H4 (cell line): ENCODE measurements around the gene TRAK2. TPM values are rescaled to one million over a fixed set of nuclear protein-coding genes. Genes with fewer than 3 reads are reported as not detected.
A peak's percentile ranks its signal among the peaks of the same experiment; 100 is the strongest.

Source experiments
- DNase-seq: peaks from one replicate; pipeline ENCODE4 v3.0.0-alpha.2; 2015; ENCODE audit warnings: low spot score
- total RNA-seq: library from RNA; depleted of rRNA; stranded (reverse); fragments of >200 nt; shearing (Covaris generic); gene quantifications from 2 replicates; pipeline ENCODE4 v1.2.3, GENCODE V29; 2014; rRNA removed

Gene TRAK2
- total RNA-seq, 1 experiment from 2014 or later, result 16.2 TPM

DNA sequence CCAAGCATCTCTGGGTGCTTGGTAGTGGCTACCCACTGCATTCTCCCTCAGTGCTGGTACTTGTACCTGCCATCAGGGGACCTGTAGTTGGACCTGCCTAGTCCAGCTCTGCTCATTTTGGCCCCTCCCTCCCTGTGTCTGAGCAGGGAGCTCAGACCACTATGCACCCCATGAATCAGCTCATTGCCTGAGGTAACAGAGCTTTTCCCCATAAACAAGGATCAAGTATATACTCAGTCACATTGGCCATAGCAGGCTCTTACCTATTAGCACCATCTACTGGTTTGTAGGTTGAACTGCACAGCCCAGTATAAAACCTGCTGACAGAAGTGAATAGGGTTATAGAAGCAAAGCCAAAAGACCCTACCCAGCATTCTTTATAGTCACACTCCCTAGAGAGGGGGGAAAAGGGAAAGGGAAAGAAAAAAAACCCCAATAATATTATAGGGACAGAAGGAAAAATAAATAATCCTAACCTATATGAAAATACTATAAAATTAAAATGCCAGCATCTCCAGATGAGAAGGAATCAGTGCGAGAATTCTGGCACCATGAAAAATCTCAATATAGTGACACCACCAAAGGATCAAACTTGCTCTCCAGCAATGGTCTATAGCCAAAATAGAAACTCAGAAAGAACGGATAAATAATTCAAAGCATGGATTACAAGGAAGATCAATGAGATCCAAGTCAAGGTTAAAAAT, 87.2 kb downstream of the TRAK2 start:
- DNase-seq, result peak; percentile 62

DNA sequence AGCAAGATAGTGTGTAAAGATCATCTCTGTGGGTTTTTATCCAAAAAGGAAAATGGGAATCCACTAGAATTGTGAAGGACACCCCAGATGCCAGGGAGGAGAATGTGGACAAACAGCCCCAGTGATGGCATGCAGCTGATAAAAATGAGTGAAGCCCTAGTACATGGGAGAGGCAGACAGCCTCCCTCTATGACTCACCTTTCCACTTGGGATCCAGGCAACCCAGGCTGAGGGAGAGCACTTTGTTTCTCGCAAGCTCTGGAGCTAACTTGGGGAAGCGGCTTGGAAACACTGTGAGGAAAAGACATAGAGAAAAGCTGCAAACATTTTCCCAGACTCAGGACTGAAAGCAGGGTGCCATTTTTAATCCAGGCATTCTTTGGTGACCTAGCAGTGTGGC, 88.9 kb downstream of the TRAK2 start:
- DNase-seq, result no peak

DNA sequence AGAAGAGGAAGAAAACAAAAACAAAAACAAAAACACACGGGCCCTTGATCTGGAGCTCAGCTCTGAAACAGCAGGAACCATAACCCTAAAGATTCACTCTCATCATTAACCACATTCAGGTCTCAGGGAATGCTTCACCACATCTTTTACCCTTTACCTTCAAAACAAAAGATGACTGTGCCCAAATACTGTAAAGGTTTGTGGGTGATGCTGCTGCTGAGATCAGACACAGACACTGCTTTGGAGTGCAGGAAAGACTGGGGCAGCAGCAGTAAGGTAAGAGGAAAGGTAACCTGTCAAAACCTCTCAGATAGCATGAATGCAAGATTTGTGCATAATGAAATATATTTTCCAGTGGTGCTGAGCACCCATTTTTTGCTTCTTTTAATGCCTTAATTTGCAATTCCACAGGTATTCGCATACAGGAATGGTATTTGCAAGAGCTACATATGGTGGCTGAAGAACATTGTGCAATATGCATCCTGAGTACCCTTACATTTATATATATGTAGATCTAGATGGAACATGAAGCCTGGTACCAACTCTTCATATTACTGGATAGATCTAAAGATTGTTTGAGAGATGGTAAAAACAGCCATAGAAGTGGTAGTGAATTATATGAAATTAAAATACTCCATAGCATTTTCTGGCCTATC, 90.1 kb downstream of the TRAK2 start:
- DNase-seq, result no peak

DNA sequence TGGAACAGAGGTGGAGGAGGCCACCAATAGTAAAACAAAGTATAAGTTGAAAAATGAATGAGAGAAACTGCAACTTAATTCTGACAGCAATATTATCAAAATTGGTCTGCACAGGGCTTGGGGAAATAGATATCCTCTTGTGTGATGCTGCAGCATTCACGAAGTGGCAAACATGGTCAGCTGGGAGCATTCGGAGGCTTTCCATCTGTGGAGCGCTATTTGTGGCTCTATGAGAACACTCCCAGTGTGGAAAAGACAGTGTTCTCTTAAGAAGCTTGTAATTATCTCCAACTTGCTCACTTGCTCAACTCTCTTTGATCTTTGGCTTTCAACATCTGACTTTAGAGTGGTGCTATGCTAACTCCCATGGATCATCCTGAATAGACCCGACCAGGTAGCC, 91.0 kb downstream of the TRAK2 start:
- DNase-seq, result no peak

GRCh38 chr2:201358684-201359083, 92.6 kb downstream of the TRAK2 start:
- DNase-seq, result peak; percentile 63

GRCh38 chr2:201357221-201357620, 94.0 kb downstream of the TRAK2 start, which contains the start of gene FLACC1:
Gene FLACC1, minus strand, starts transcription at chr2:201357345. Its CDS starts 5,941 bp downstream, at chr2:201351404.
- peak; percentile 74 for DNase-seq

DNA sequence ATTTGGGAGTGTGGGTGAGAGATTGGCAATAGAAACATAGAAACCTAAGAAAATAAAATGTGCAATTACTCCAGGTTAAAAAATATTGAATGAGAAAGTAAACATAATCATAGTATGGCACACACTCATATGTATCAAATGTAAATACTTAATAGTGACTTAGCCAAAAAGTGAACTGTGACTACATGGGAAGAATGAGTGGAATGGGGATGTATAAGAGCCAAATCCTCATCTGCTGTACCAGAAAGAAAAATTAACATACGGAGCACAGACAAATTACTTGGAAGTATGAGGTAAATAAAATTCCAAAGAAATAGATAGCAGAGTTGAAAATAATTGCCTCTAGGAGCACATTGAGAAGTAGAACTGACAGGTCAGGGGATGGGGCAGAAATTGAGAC, 98.1 kb downstream of the TRAK2 start:
- DNase-seq, result no peak

DNA sequence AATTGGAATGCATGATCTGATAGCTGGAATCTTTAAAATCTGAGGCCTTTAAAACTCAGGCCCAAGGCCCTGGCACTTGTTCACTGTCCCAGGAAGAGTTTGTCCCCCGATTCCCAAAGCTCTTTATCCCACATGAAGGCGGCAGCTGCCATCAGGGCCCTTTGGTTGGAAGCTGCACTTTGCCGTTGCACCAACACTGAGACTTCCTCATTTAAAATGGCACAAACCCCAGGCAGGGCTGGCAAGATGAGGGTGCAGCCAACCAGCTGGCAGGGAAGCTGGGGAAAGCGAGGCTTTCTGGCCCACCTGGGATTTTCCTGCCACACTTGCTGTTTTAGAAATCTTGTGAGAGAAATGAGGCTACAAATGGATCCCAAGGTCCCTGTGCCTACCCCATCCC, 100.4 kb downstream of the TRAK2 start:
- no peak for DNase-seq

GRCh38 chr2:201349601-201350000, 101.7 kb downstream of the TRAK2 start:
- no peak for DNase-seq

- DNase-seq, result no peak
Observed at GRCh38 chr2:201348758-201349157, 102.5 kb downstream of the TRAK2 start.

DNA sequence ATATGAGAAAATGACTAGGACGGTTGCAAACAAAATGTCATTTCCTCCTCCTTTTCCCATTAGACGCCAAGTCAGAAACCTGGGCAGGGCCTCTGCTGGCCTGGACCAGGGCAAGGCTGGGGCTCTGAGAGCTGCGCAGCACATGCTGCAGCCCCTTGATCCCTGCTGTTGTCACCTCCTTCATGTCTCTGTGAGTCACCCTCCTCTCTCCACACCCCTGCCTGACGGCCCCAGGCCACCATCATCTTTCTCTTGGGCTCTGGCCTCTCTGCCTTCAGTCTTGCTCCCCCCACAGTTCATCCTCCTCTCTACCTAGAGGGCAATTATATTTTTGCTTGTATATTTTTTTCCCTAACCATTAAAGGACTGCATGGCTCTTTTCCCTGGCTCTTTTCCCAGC, 104.1 kb downstream of the TRAK2 start:
- DNase-seq, result no peak

DNA sequence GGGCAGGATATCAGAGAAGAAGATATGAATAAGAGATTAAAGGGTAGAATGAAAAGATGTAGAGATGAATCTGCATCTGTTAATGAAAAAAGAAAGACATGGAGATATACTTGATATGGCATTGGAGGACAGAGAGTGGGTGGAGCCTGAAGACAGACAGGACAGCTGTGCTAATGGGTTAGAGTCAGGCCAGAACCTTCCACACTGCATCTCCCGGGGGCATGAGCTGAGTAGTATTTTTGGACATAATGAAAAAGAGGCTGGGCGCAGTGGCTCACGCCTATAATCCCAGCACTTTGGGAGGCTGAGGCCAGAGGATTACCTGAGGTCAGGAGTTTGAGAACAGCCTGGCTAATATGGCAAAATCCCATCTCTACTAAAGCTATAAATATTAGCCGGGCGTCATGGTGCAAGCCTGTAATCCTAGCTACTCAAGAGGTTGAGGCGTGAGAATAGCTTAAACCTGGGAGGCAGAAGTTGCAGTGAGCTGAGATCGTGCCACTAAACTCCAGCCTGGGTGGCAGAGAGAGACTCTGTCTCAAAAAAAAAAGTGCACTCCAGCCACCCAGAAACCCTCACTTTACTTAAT, 105.5 kb downstream of the TRAK2 start:
- DNase-seq, result no peak

- DNase-seq, result no peak
Observed at GRCh38 chr2:201344663-201345366, 106.4 kb downstream of the TRAK2 start.

DNA sequence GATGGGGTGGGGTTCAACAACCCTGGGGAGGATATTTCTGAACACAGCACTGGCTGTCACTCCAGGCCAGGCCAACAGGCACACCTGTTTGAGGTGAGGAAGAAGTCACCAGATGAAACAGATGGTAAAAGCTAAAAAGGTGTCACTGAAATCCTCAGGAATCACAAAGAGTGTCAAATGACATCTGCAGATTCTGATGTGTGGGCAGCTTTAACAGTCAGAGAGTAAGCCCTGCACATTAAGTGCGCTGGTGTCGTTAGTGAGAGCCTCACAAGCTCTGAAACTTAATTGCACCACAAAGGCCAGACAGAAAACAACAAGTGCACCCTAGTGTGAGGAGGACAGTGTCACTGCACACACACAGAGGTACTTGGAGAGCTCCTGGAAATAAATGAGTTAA, 107.7 kb downstream of the TRAK2 start:
- no peak for DNase-seq

- no peak for DNase-seq
Observed at GRCh38 chr2:201342923-201343322, 108.3 kb downstream of the TRAK2 start.

- DNase-seq, result no peak
Observed at GRCh38 chr2:201329409-201329808, 121.8 kb downstream of the TRAK2 start.

GRCh38 chr2:201327678-201328077, 123.6 kb downstream of the TRAK2 start:
- peak; percentile 22 for DNase-seq

Other genes with a start within 250 kb of the TRAK2 start
- 24.2 and 27.2 TPM in 2 replicates for gene CASP8, start 190.9 kb downstream of the TRAK2 start, total RNA-seq
- 0.23 TPM in 1 of 2 replicates, not detected in the other for gene FLACC1, start 94.1 kb downstream of the TRAK2 start, total RNA-seq
- gene STRADB, start 282 bp upstream of the TRAK2 start, total RNA-seq, result 42.1 and 54.0 TPM in 2 replicates
- gene TMEM237, start 192.0 kb upstream of the TRAK2 start, total RNA-seq, result 46.3 and 53.9 TPM in 2 replicates
- not detected in 2 replicates for gene MPP4, start 247.2 kb upstream of the TRAK2 start, total RNA-seq